Liver (tissue), 3 donors: ENCODE data around the gene VWF.

Source experiments
- FOXA1 ChIP-seq: IDR thresholded peaks from 2 replicates; pipeline ENCODE4 v1.6.1; 2016; ENCODE audit warnings: antibody characterized with exemption
- FOXA2 ChIP-seq: IDR thresholded peaks from 2 replicates; pipeline ENCODE4 v1.6.1; 2016; ENCODE audit warnings: antibody characterized with exemption
- GABPA ChIP-seq, 2 donors: IDR thresholded peaks in 1 of 2; conservative IDR thresholded peaks in 1 of 2; 2 replicates each; pipeline ENCODE4 v1.6.1; 2016; ENCODE audit warnings: antibody characterized with exemption in 2 of 2, mild to moderate bottlenecking in 1 of 2, moderate library complexity in 1 of 2
- JUND ChIP-seq, 2 donors: IDR thresholded peaks; 2 replicates each; pipeline ENCODE4 v1.6.1; 2016; ENCODE audit warnings: antibody characterized with exemption in 2 of 2
- RAD21 ChIP-seq, 2 donors: IDR thresholded peaks; 2 replicates each; pipeline ENCODE4 v1.6.1; 2016; ENCODE audit warnings: antibody characterized with exemption in 2 of 2, mild to moderate bottlenecking in 2 of 2
- SP1 ChIP-seq: IDR thresholded peaks from 2 replicates; pipeline ENCODE4 v1.6.1; 2018; ENCODE audit warnings: antibody characterized with exemption, mild to moderate bottlenecking
- TAF1 ChIP-seq: conservative IDR thresholded peaks from 2 replicates; pipeline ENCODE4 v1.6.1; 2016; ENCODE audit warnings: antibody characterized with exemption, mild to moderate bottlenecking
- YY1 ChIP-seq: IDR thresholded peaks from 2 replicates; pipeline ENCODE4 v1.6.1; 2016; ENCODE audit warnings: antibody characterized with exemption, mild to moderate bottlenecking
- TF ChIP-seq, protein P1 (sequence below): fragments of 150-350 bp; IDR thresholded peaks from 2 replicates; pipeline ENCODE4 v1.5.1; 2017; ENCODE audit warnings: improper control_type of control experiment, low read depth, low read length; ENCODE audit not compliant: missing input control
- TF ChIP-seq, protein P2 (sequence below): IDR thresholded peaks from 2 replicates; pipeline ENCODE4 v1.6.1; 2016; ENCODE audit warnings: antibody characterized with exemption, mild to moderate bottlenecking
- TF ChIP-seq, protein P3 (sequence below): IDR thresholded peaks from 2 replicates; pipeline ENCODE4 v1.6.1; 2016; ENCODE audit warnings: antibody characterized with exemption
- donor health status: healthy.
- donor health status: healthy.

DNA sequence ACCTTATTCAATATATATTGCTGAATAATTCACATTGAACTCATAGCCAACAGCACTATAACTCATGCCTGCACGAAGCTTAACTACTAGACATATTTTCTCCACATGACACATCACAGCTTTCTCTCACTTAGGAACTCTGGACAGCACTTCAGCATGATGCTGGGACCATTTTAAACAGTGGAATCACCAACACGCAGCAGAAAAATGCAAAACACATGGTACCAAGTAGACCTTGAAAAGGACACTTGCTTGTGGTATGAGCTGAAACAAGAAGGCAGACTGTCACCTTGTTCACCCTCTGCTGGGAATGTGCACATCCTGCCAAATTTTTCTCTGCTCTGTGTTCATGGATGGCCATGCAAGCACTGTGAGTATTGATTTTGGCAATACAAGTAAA, 40.9 kb upstream of the VWF start:
- TF ChIP-seq, protein P1, sequence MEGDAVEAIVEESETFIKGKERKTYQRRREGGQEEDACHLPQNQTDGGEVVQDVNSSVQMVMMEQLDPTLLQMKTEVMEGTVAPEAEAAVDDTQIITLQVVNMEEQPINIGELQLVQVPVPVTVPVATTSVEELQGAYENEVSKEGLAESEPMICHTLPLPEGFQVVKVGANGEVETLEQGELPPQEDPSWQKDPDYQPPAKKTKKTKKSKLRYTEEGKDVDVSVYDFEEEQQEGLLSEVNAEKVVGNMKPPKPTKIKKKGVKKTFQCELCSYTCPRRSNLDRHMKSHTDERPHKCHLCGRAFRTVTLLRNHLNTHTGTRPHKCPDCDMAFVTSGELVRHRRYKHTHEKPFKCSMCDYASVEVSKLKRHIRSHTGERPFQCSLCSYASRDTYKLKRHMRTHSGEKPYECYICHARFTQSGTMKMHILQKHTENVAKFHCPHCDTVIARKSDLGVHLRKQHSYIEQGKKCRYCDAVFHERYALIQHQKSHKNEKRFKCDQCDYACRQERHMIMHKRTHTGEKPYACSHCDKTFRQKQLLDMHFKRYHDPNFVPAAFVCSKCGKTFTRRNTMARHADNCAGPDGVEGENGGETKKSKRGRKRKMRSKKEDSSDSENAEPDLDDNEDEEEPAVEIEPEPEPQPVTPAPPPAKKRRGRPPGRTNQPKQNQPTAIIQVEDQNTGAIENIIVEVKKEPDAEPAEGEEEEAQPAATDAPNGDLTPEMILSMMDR, result no peak
- TF ChIP-seq SP1, result no peak
- TF ChIP-seq, protein P2, sequence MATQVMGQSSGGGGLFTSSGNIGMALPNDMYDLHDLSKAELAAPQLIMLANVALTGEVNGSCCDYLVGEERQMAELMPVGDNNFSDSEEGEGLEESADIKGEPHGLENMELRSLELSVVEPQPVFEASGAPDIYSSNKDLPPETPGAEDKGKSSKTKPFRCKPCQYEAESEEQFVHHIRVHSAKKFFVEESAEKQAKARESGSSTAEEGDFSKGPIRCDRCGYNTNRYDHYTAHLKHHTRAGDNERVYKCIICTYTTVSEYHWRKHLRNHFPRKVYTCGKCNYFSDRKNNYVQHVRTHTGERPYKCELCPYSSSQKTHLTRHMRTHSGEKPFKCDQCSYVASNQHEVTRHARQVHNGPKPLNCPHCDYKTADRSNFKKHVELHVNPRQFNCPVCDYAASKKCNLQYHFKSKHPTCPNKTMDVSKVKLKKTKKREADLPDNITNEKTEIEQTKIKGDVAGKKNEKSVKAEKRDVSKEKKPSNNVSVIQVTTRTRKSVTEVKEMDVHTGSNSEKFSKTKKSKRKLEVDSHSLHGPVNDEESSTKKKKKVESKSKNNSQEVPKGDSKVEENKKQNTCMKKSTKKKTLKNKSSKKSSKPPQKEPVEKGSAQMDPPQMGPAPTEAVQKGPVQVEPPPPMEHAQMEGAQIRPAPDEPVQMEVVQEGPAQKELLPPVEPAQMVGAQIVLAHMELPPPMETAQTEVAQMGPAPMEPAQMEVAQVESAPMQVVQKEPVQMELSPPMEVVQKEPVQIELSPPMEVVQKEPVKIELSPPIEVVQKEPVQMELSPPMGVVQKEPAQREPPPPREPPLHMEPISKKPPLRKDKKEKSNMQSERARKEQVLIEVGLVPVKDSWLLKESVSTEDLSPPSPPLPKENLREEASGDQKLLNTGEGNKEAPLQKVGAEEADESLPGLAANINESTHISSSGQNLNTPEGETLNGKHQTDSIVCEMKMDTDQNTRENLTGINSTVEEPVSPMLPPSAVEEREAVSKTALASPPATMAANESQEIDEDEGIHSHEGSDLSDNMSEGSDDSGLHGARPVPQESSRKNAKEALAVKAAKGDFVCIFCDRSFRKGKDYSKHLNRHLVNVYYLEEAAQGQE, result no peak
- no peak for TF ChIP-seq RAD21 (IDR thresholded peaks at IDR 0.05)
- no peak for TF ChIP-seq JUND (IDR thresholded peaks at IDR 0.05)
- no peak for TF ChIP-seq TAF1
- TF ChIP-seq, protein P3, sequence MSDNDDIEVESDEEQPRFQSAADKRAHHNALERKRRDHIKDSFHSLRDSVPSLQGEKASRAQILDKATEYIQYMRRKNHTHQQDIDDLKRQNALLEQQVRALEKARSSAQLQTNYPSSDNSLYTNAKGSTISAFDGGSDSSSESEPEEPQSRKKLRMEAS, result no peak
- no peak for TF ChIP-seq FOXA2
- TF ChIP-seq YY1, result no peak
- no peak for TF ChIP-seq FOXA1
- no peak for TF ChIP-seq GABPA (IDR thresholded peaks at IDR 0.05 in 1 of 2, conservative IDR thresholded peaks at IDR 0.05 in 1 of 2)
